GDM1 (cell line): Measurements from ENCODE around the gene NDUFAF7.
"Not testable (repeated sequence)": the region's sequence is repeated elsewhere in the genome, so short reads cannot be mapped to it uniquely, and the experiment has no call there.

Source experiments
- DNase-seq: peaks from one replicate; lab custom pipeline; 2025; lab: John Stamatoyannopoulos, UW

Gene NDUFAF7

GRCh38 chr2:37282746-37283145 lies 51.3 kb downstream of the NDUFAF7 start:
- no peak for DNase-seq

- no peak for DNase-seq
Observed at GRCh38 chr2:37283207-37283606, 51.7 kb downstream of the NDUFAF7 start.

- DNase-seq: no peak
Observed at GRCh38 chr2:37284381-37284780, 52.9 kb downstream of the NDUFAF7 start.

GRCh38 chr2:37287966-37288365 lies 56.5 kb downstream of the NDUFAF7 start:
- DNase-seq: no peak

GRCh38 chr2:37291680-37292079 lies 60.2 kb downstream of the NDUFAF7 start:
- DNase-seq: no peak

GRCh38 chr2:37294858-37295257 lies 63.4 kb downstream of the NDUFAF7 start:
- not testable (repeated sequence) for DNase-seq

- no peak for DNase-seq
Observed at GRCh38 chr2:37295469-37296073, 64.1 kb downstream of the NDUFAF7 start.

- DNase-seq: no peak
Observed at GRCh38 chr2:37297632-37298031, 66.2 kb downstream of the NDUFAF7 start.
